ACC112 (cell line): ENCODE measurements around the gene SPON1.
"Not testable (repeated sequence)": the region's sequence is repeated elsewhere in the genome, so short reads cannot be mapped to it uniquely, and the experiment has no call there.

Experiments
- H2AFZ ChIP-seq: fragments of 200-600 bp; sonication (generic); one replicate; pipeline ENCODE4 v1.6.0; 2017; ENCODE audit warnings: antibody characterized with exemption, low read length; ENCODE audit not compliant: unreplicated experiment
- H3K27ac ChIP-seq: fragments of 200-600 bp; sonication (generic); 2 replicates; pipeline ENCODE4 v1.5.1; 2014; ENCODE audit warnings: low read depth, mild to moderate bottlenecking, antibody characterized with exemption, low read length, moderate library complexity
- H3K27me3 ChIP-seq: fragments of 200-600 bp; sonication (generic); 2 replicates; pipeline ENCODE4 v1.6.1; 2014; ENCODE audit warnings: mild to moderate bottlenecking, antibody characterized with exemption, low read length, moderate library complexity, mixed read lengths; ENCODE audit not compliant: insufficient read depth
- H3K36me3 ChIP-seq: fragments of 200-600 bp; sonication (generic); 2 replicates; pipeline ENCODE4 v1.6.1; 2016; ENCODE audit warnings: mild to moderate bottlenecking, antibody characterized with exemption, low read length, moderate library complexity, mixed read lengths; ENCODE audit not compliant: insufficient read depth
- H3K4me1 ChIP-seq: fragments of 200-600 bp; sonication (generic); one replicate; pipeline ENCODE4 v1.6.1; 2016; ENCODE audit warnings: low read length, mixed read lengths; ENCODE audit not compliant: insufficient read depth, unreplicated experiment, control insufficient read depth
- H3K4me3 ChIP-seq: fragments of 200-600 bp; sonication (generic); 2 replicates; pipeline ENCODE4 v1.5.1; 2014; ENCODE audit warnings: mild to moderate bottlenecking, low read depth, low read length
- H3K79me2 ChIP-seq: fragments of 200-600 bp; sonication (generic); one replicate; pipeline ENCODE4 v1.6.0; 2016; ENCODE audit warnings: low read length; ENCODE audit not compliant: control insufficient read depth, unreplicated experiment, insufficient read depth

Gene SPON1

GRCh38 chr11:14081581-14082231 lies 119.2 kb downstream of the SPON1 start:
- Histone ChIP-seq H3K27me3 (peaks cover 19% of the 10 kb centered on the region; the same call in 1 of the 2 replicates), H3K27ac (no peak overlapping the region), H3K79me2 (no peaks in the 10 kb centered on the region), H2AFZ (no peak overlapping the region), H3K4me1 (no peaks in the 10 kb centered on the region), H3K36me3 (no peaks in the 10 kb centered on the region), H3K4me3 (no peak overlapping the region)

- Histone ChIP-seq H3K27ac (no peak overlapping the region), H3K36me3 (no peaks in the 10 kb centered on the region), H3K27me3 (peaks cover 19% of the 10 kb centered on the region; the same call in 1 of the 2 replicates), H3K4me3 (no peak overlapping the region), H2AFZ (no peak overlapping the region), H3K4me1 (no peaks in the 10 kb centered on the region), H3K79me2 (no peaks in the 10 kb centered on the region)
Observed at GRCh38 chr11:14082338-14082737, 119.8 kb downstream of the SPON1 start.

- not testable (repeated sequence) for H3K27ac ChIP-seq, H2AFZ ChIP-seq, H3K79me2 ChIP-seq, H3K36me3 ChIP-seq, H3K27me3 ChIP-seq, H3K4me1 ChIP-seq, H3K4me3 ChIP-seq
Observed at GRCh38 chr11:14088861-14089260, 126.3 kb downstream of the SPON1 start.

GRCh38 chr11:14089690-14090462 lies 127.4 kb downstream of the SPON1 start:
- H3K79me2 ChIP-seq, result no peaks in the 10 kb centered on the region
- H3K4me3 ChIP-seq, result no peak overlapping the region
- H3K4me1 ChIP-seq, result no peaks in the 10 kb centered on the region
- no peak overlapping the region for H2AFZ ChIP-seq
- H3K27ac ChIP-seq, result no peak overlapping the region
- no peaks in the 10 kb centered on the region for H3K27me3 ChIP-seq
- H3K36me3 ChIP-seq, result no peaks in the 10 kb centered on the region

GRCh38 chr11:14090631-14091030 lies 128.1 kb downstream of the SPON1 start:
- H3K4me1 ChIP-seq, H3K4me3 ChIP-seq, H3K27me3 ChIP-seq, H3K36me3 ChIP-seq, H2AFZ ChIP-seq, H3K27ac ChIP-seq, H3K79me2 ChIP-seq: not testable (repeated sequence)

- no peak overlapping the region for H2AFZ ChIP-seq
- H3K4me1 ChIP-seq, result peaks cover 4% of the 10 kb centered on the region
- no peak overlapping the region for H3K27ac ChIP-seq
- no peak overlapping the region for H3K4me3 ChIP-seq
- no peaks in the 10 kb centered on the region for H3K79me2 ChIP-seq
- H3K27me3 ChIP-seq, result no peaks in the 10 kb centered on the region
- no peaks in the 10 kb centered on the region for H3K36me3 ChIP-seq
Observed at GRCh38 chr11:14093065-14093464, 130.5 kb downstream of the SPON1 start.

GRCh38 chr11:14094481-14095037 lies 132.0 kb downstream of the SPON1 start:
- H3K27ac ChIP-seq, result no peak overlapping the region
- no peaks in the 10 kb centered on the region for H3K36me3 ChIP-seq
- no peaks in the 10 kb centered on the region for H3K27me3 ChIP-seq
- no peak overlapping the region for H2AFZ ChIP-seq
- no peaks in the 10 kb centered on the region for H3K79me2 ChIP-seq
- H3K4me3 ChIP-seq, result no peak overlapping the region
- peaks cover 4% of the 10 kb centered on the region for H3K4me1 ChIP-seq

GRCh38 chr11:14095882-14096281 lies 133.4 kb downstream of the SPON1 start:
- H3K36me3 ChIP-seq, result no peaks in the 10 kb centered on the region
- H3K27me3 ChIP-seq, result no peaks in the 10 kb centered on the region

GRCh38 chr11:14096606-14097005 lies 134.1 kb downstream of the SPON1 start:
- H3K36me3 ChIP-seq, result no peaks in the 10 kb centered on the region

More at GRCh38 chr11:14095882-14096281, 133.4 kb downstream of the SPON1 start:
- Histone ChIP-seq H2AFZ (no peak overlapping the region), H3K4me1 (peaks cover 4% of the 10 kb centered on the region), H3K4me3 (no peak overlapping the region), H3K79me2 (no peaks in the 10 kb centered on the region), H3K27ac (no peak overlapping the region)

GRCh38 chr11:14101388-14101787 lies 138.9 kb downstream of the SPON1 start:
- Histone ChIP-seq H3K79me2 (no peaks in the 10 kb centered on the region), H3K36me3 (no peaks in the 10 kb centered on the region), H3K4me3 (no peak overlapping the region), H3K4me1 (no peaks in the 10 kb centered on the region), H3K27ac (no peak overlapping the region), H3K27me3 (no peaks in the 10 kb centered on the region), H2AFZ (no peak overlapping the region)

More at GRCh38 chr11:14096606-14097005, 134.1 kb downstream of the SPON1 start:
- Histone ChIP-seq H3K27me3 (no peaks in the 10 kb centered on the region), H3K4me3 (no peak overlapping the region), H3K27ac (no peak overlapping the region), H3K79me2 (no peaks in the 10 kb centered on the region), H2AFZ (no peak overlapping the region), H3K4me1 (peaks cover 4% of the 10 kb centered on the region)

GRCh38 chr11:14102766-14103165 lies 140.2 kb downstream of the SPON1 start:
- no peaks in the 10 kb centered on the region for H3K4me1 ChIP-seq
- H3K27me3 ChIP-seq, result 0 out of 2 replicates have a peak, but pooled peaks cover under 1% of the 10 kb centered on the region
- H2AFZ ChIP-seq, result no peak overlapping the region
- no peak overlapping the region for H3K4me3 ChIP-seq
- no peak overlapping the region for H3K27ac ChIP-seq
- H3K36me3 ChIP-seq, result no peaks in the 10 kb centered on the region
- no peaks in the 10 kb centered on the region for H3K79me2 ChIP-seq
